Measurements from ENCODE around the gene BCAR1. TPM values are rescaled to one million over a fixed set of nuclear protein-coding genes. Genes with fewer than 3 reads are reported as not detected.

The BCAR1 gene
- total and polyA plus RNA-seq, 2 experiments from 2014 or later, result 37.9 to 140 TPM

GRCh38 chr16:75256696-75257343 is 5.4 kb upstream of the BCAR1 start:
- Histone ChIP-seq H3K27ac (ENCODE audit: low read depth) (peak overlapping the region; percentile 100), H3K79me2 (replicated peaks; ENCODE audit: insufficient read depth) (peaks cover 86% of the 10 kb centered on the region), H2AFZ (no peak overlapping the region), H3K9me2 (ENCODE audit: insufficient read depth) (no peaks in the 10 kb centered on the region), H4K20me1 (replicated peaks; ENCODE audit: insufficient read depth) (peaks cover 24% of the 10 kb centered on the region), H3F3A (replicated peaks; ENCODE audit: low read depth) (peaks cover 33% of the 10 kb centered on the region), H3K36me3 (ENCODE audit: insufficient read depth) (no peaks in the 10 kb centered on the region), H3K4me3 (peak overlapping the region; percentile 35; the same call in 1 of the 2 replicates), H3K4me2 (peak overlapping the region; percentile 62), H3K27me3 (ENCODE audit: insufficient read depth) (no peaks in the 10 kb centered on the region), H3K4me1 (ENCODE audit: insufficient read depth) (peaks cover 78% of the 10 kb centered on the region)
- TF ChIP-seq POLR2AphosphoS5 (IDR thresholded peaks at IDR 0.05; ENCODE audit: low read depth), result no peak
- TF ChIP-seq EZH2 (IDR thresholded peaks at IDR 0.05; ENCODE audit: low read depth, unreplicated experiment), result no peak
- no peak for TF ChIP-seq NANOG (IDR thresholded peaks at IDR 0.05; ENCODE audit: borderline replicate concordance)
- no peak for TF ChIP-seq ZNF462 (CRISPR knock-in tag; IDR thresholded peaks at IDR 0.05)
- TF ChIP-seq ETS1 (IDR thresholded peaks at IDR 0.05), result no peak
- no peak for TF ChIP-seq ZNF114 (CRISPR knock-in tag; IDR thresholded peaks at IDR 0.05)
- no peak for TF ChIP-seq CTCF (conservative IDR thresholded peaks at IDR 0.05; ENCODE audit: low read depth in 2 of 2)
- TF ChIP-seq REST (IDR thresholded peaks at IDR 0.05; ENCODE audit: unreplicated experiment), result no peak
- no peak for TF ChIP-seq CREB1 (CRISPR knock-in tag; IDR thresholded peaks at IDR 0.05; ENCODE audit: low read depth)
- TF ChIP-seq ZNF331 (CRISPR knock-in tag; IDR thresholded peaks at IDR 0.05; ENCODE audit: low read depth), result no peak
- TF ChIP-seq JUNB (IDR thresholded peaks at IDR 0.05; ENCODE audit: unreplicated experiment), result no peak
- no peak for TF ChIP-seq EZH2phosphoT487 (IDR thresholded peaks at IDR 0.05; ENCODE audit: unreplicated experiment)
- TF ChIP-seq STAT1 (IDR thresholded peaks at IDR 0.05; ENCODE audit: unreplicated experiment), result no peak
- Mint-ChIP-seq H3K9me3 (no peaks in the 10 kb centered on the region), H3K4me3 (no peak overlapping the region), H3K27ac (peak overlapping the region; percentile 72), H3K27me3 (ENCODE audit: insufficient read depth, low read depth, poor library complexity) (peaks cover 16% of the 10 kb centered on the region), H3K36me3 (ENCODE audit: low read depth) (peaks cover 4% of the 10 kb centered on the region; the same call in 1 of the 3 replicates), H3K4me1 (peaks cover 81% of the 10 kb centered on the region)
- DNase-seq (ENCODE audit: low spot score), result no peak
- peak; percentile 3 for ATAC-seq
